GM12891 (cell line): ENCODE measurements around the gene SLC44A5.

Source experiments
- POLR2A ChIP-seq: IDR thresholded peaks from 2 replicates; pipeline ENCODE4 v1.6.1; 2011; ENCODE audit warnings: low read depth, low read length, control low read depth
- TAF1 ChIP-seq: IDR thresholded peaks from 2 replicates; pipeline ENCODE4 v1.6.1; 2011; ENCODE audit warnings: low read depth, low read length, control low read depth

GRCh38 chr1:75308365-75308764 lies 302.5 kb downstream of the SLC44A5 start:
- TF ChIP-seq POLR2A (no peak), TAF1 (no peak)
